HCEC 1CT (cell line): Measurements from ENCODE around the gene RARG.

ENCODE experiments used
- DNase-seq: peaks from one replicate; pipeline ENCODE4 v3.0.0-alpha.2; 2017

RARG gene

DNA sequence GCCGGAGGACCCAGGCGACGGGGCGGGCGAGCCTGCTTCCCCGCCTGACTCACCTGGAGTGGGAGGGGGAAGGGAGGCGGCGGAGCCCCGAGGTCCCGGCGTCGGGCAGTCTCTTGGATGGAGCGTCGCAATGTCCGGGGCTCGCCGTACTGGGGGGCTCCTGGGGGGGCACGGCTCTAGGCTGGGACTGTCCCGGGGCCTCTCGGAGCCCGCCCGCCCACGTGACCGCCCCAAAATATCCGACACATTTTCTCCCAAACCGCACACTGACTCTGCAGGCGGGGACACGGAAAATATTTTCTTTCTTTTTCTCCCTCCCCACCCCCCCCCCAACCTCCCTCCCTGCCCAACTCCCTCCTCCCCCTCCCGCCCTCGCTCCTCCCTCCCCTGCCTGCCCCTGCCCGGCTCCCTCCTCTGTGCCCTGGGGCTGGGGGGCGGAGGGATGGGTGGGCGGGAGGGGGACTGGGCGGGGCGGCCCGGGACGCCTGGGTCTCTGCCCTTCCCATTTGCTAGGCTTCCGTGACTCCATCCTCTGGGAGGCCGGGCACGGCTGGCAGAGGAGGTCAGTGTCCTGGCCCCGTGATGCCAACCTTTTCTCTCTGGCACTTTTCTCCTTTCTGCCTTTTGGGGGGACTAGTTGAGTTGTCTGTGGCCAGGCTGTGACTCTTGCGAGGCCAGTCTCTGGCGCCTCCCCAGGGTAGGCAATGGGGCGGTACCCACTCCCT lies at the start of gene RARG:
TSS of gene RARG (minus strand) at position 289 of the 725 bp plus-strand sequence. CDS start 4,664 bp downstream, outside the sequence.
- peak; percentile 13 for DNase-seq

- no peak for DNase-seq
Measured at GRCh38 chr12:53279888-53280498, 48.0 kb upstream of the RARG start.

GRCh38 chr12:53279283-53279869 lies 47.4 kb upstream of the RARG start:
- no peak for DNase-seq

- no peak for DNase-seq
Measured at GRCh38 chr12:53277981-53278380, 46.0 kb upstream of the RARG start.

- DNase-seq, result no peak
Measured at GRCh38 chr12:53276511-53276910, 44.5 kb upstream of the RARG start.

DNA sequence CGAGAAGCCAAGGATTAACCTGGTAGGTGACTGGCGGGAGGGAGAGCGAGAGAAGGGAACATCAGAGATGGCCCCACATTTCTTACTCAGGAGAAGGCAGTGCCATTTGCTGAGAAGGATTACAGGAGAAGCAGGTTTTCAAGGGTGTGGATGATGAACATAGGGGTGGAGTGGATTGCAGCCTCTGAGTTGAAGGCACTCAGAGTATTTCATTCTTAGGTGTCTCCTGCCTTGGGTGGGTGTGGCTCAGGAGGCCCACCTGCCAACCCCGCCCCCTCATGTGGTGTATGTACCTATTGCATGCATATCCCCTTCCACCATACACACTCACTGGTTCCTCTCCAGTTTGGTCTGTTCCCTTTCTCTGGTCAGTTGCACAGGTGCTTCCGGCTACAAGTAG lies 42.4 kb upstream of the RARG start:
- DNase-seq, result no peak

GRCh38 chr12:53268630-53269562 lies 36.9 kb upstream of the RARG start:
- peak; percentile 12 for DNase-seq

- peak; percentile 73 for DNase-seq
Measured at GRCh38 chr12:53267999-53268629, 36.1 kb upstream of the RARG start, which contains the start of gene ESPL1. Gene ESPL1, plus strand, starts transcription at chr12:53268299. Its CDS starts 468 bp downstream, at chr12:53268767.

DNA sequence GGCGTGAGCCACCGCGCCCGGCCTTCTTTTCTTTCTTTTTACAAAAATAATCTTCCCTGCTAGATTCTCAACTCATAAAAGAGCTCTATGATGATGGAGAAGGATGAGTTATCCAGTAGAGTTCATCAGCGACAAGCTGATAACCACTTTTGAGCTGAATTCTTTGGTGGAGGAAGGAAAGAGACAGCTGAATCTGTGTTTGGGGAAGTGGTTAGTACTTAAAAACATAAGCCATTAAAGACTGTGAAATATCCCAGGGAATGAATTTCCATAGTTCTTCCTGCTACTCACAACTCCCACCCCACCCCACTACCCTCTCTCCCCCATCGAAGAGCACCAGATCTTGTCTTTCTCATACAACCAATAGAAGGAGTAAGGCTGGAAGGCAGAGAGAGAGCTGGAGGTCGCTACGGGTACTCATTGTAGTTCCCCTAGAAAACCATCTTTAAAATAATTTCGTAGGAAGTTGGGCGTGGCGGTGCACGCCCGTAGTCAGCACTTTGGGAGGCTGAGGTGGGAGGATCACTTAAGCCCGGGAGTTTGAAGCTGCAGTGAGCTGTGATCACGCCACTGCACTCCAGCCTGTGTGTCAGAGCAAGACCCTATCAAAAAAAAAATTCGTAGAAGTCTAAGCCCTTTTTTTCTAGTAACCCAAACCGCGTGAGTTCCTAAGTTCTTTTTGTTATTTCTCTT lies 35.4 kb upstream of the RARG start:
- no peak for DNase-seq

GRCh38 chr12:53265783-53266182 lies 33.8 kb upstream of the RARG start:
- DNase-seq, result peak; percentile 18

DNA sequence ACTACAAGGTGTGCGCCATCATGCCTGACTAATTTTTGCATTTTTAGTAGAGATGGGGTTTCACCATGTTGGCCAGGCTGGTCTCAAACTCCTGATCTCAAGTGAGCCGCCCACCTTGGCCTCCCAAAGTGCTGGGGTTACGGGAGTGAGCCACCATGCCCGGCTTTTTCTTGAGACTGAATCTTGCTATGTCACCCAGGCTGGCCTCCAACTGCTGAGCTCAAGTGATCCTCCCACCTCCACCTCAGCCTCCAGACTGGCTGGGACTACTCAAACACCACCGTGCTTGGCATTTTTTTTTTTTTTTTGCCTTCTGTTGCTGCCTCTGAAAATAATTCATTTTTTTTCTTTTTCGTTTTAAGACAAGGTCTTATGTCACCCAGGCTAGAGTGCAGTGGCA lies 27.9 kb upstream of the RARG start:
- DNase-seq, result no peak

- DNase-seq, result no peak
Measured at GRCh38 chr12:53258541-53259539, 26.8 kb upstream of the RARG start.

DNA sequence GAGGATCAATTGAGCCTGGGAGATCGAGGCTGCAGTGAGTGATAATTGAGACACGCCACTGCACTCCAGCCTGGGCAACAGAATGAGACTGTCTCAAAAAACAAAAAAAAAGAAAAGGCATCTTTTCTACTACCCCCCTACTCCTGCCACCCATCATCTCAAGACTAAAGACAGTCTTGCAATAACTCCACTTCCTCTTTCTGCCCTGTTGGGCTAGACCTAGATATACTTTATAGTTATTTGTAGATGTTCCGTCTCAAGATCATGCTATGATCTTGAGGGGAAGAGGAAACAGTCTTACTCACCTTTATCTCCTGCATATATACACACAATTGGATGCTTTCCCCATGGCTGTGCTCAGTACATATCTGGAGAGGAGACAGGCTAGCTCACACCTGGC lies 24.0 kb upstream of the RARG start:
- DNase-seq, result no peak

GRCh38 chr12:53254816-53255545 lies 23.0 kb upstream of the RARG start:
- no peak for DNase-seq

- no peak for DNase-seq
Measured at GRCh38 chr12:53253298-53253697, 21.3 kb upstream of the RARG start.

DNA sequence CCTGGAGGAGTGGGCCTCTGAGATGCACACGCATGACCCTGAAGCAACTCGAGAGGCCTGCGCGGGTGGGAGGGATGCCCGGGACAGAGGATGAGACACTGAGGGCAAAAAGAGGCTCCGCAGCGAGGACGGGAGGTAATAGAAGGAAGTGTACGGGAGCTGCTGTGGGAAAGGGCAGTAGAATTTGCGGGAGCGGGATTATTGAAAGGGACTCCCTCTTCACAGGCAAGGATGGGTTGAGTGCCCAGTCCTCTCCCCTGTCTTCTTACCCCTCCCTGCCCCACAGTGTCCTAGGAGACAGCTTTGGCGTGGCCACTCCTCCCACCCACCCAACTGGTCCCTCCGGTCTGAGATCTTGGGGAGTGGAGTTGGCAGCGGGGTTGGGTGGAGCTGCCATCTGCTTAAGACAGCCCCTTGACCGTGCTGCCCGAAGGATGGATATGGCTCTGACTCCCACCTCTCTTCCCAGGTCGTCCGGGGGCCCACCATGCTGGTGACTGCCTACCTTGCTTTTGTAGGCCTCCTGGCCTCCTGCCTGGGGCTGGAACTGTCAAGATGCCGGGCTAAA lies 20.4 kb upstream of the RARG start:
- DNase-seq, result peak; percentile 23

- DNase-seq, result peak; percentile 72
Measured at GRCh38 chr12:53251477-53252348, 19.7 kb upstream of the RARG start.

DNA sequence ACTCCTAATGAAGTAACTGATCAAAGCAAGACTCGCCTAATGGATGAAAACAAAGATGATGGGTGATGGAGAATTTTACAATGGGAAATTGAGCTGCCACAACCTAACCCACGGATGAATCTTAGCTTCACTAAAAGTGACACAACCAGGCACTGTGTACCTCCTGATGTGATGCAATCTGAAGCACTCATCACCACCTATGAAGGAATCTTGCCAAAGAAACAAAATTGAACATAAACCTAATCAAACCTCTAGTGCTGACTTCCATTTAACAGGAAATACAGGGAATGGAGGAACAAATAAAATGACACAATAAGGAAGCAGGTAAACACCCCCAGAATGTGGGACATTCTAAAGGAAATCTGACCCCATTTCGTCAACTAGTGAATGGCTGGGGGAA lies 13.3 kb upstream of the RARG start:
- DNase-seq, result no peak
